Activated CD8-positive, alpha-beta T cell treated with anti-CD3 and anti-CD28 coated beads for 36 hours (primary cell): ENCODE results near the gene BOK. TPM values are rescaled to one million over a fixed set of nuclear protein-coding genes. Genes with fewer than 3 reads are reported as not detected.

ENCODE experiments used
- ATAC-seq: fragments of 200-7000 bp; cut with Tn5 transposase; one replicate; pipeline ENCODE4 v1.10.0; 2021; ENCODE audit warnings: mild to moderate bottlenecking, moderate library complexity
- CTCF ChIA-PET: fragments of 350-600 bp; sonication (Branson Sonifier 250); formaldehyde crosslinking; loops from one replicate; lab custom pipeline; 2021; ENCODE audit warnings: antibody characterized with exemption; lab: Charles Lee
- POLR2A ChIA-PET: fragments of 350-600 bp; sonication (Branson Sonifier 250); formaldehyde crosslinking; loops from one replicate; lab custom pipeline; 2021; ENCODE audit warnings: antibody characterized with exemption; lab: Charles Lee
- DNase-seq: peaks from one replicate; pipeline ENCODE4 v3.0.0-alpha.2; 2020
- H3K27ac Mint-ChIP-seq: one replicate; pipeline ENCODE4 v1.8.0; 2021; ENCODE audit warnings: mild to moderate bottlenecking, mixed read lengths
- H3K27me3 Mint-ChIP-seq: one replicate; pipeline ENCODE4 v1.8.0; 2021; ENCODE audit warnings: mixed read lengths
- H3K36me3 Mint-ChIP-seq: one replicate; pipeline ENCODE4 v1.8.0; 2021; ENCODE audit warnings: low read depth, mixed read lengths
- H3K4me1 Mint-ChIP-seq: one replicate; pipeline ENCODE4 v1.8.0; 2021; ENCODE audit warnings: low read depth, mixed read lengths
- H3K4me3 Mint-ChIP-seq: one replicate; pipeline ENCODE4 v1.8.0; 2021; ENCODE audit warnings: mild to moderate bottlenecking, moderate library complexity, mixed read lengths
- H3K9me3 Mint-ChIP-seq: one replicate; pipeline ENCODE4 v1.8.0; 2021; ENCODE audit warnings: mixed read lengths
- intact Hi-C: fragments of 100-400 bp; cut with micrococcal nuclease; formaldehyde crosslinking; loops from one replicate; pipeline ENCODE4 v1.10.0; 2022
- total RNA-seq, 2 experiments: library from RNA; stranded (reverse); gene quantifications; one replicate each; pipeline ENCODE4 v1.2.3, GENCODE V29; 2021
- TF ChIP-seq, protein P1 (sequence below): fragments of 200-600 bp; IDR thresholded peaks from one replicate; pipeline ENCODE4 v1.8.0; 2022; ENCODE audit warnings: antibody characterized with exemption, mild to moderate bottlenecking

Gene BOK
- total RNA-seq, 2 experiments from 2014 or later = 0.16 to 0.22 TPM

DNA sequence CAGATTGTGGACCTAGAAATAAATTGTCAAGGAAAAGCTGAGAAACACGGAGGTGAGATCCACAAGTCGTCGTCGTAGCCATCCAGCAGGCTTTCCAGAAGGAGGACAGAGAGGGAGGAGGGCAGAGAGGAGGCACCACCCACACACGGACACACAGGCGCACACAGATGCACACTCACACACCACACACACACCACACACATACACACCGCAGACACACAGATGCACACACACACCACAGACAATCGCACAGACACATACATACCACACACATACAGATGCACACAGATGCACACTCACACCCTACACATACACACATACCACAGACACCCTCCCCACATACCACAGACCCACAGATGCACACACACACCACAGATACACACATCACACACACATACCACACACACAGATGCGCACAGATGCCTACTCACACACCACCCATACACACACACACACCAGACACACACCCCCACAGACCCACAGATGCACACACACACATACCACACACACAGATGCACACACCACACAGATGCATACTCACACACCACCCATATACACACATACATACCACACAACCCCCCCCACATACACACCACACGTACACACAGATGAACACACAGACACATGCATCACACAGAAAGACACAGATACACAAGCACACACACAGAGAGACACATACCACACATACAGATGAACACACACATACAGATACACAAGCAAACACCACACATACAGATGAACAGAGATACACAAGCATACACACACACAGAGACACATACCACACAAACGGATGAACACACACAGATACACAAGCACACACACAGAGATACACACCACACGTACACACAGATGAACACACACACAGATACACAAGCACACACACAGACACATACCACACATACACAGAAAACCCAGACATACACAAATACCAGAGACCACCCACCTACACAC, 12.7 kb upstream of the BOK start:
- Mint-ChIP-seq H3K4me3 (no peak overlapping the region), H3K4me1 (no peaks in the 10 kb centered on the region), H3K27me3 (peaks cover 18% of the 10 kb centered on the region), H3K9me3 (no peaks in the 10 kb centered on the region), H3K27ac (no peak overlapping the region), H3K36me3 (no peaks in the 10 kb centered on the region)
- ChIA-PET CTCF (no interaction called here), POLR2A (no interaction called here)
- TF ChIP-seq, protein P1, sequence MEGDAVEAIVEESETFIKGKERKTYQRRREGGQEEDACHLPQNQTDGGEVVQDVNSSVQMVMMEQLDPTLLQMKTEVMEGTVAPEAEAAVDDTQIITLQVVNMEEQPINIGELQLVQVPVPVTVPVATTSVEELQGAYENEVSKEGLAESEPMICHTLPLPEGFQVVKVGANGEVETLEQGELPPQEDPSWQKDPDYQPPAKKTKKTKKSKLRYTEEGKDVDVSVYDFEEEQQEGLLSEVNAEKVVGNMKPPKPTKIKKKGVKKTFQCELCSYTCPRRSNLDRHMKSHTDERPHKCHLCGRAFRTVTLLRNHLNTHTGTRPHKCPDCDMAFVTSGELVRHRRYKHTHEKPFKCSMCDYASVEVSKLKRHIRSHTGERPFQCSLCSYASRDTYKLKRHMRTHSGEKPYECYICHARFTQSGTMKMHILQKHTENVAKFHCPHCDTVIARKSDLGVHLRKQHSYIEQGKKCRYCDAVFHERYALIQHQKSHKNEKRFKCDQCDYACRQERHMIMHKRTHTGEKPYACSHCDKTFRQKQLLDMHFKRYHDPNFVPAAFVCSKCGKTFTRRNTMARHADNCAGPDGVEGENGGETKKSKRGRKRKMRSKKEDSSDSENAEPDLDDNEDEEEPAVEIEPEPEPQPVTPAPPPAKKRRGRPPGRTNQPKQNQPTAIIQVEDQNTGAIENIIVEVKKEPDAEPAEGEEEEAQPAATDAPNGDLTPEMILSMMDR = no peak
- intact Hi-C loops = no loop called here
- ATAC-seq (no peak), DNase-seq (no peak)

- intact Hi-C loops = no loop called here
- ChIA-PET POLR2A (no interaction called here), CTCF (no interaction called here)
- ATAC-seq = no peak
- H3K27me3 Mint-ChIP-seq = peaks cover 25% of the 10 kb centered on the region
- no peaks in the 10 kb centered on the region for H3K9me3 Mint-ChIP-seq
- no peaks in the 10 kb centered on the region for H3K36me3 Mint-ChIP-seq
- TF ChIP-seq, protein P1 = no peak
- no peaks in the 10 kb centered on the region for H3K4me1 Mint-ChIP-seq
- no peak overlapping the region for H3K4me3 Mint-ChIP-seq
- no peak overlapping the region for H3K27ac Mint-ChIP-seq
- DNase-seq = no peak
Observed at GRCh38 chr2:241546771-241547498, 11.6 kb upstream of the BOK start.

GRCh38 chr2:241547781-241548450, 10.6 kb upstream of the BOK start:
- Mint-ChIP-seq H3K9me3 (no peaks in the 10 kb centered on the region), H3K4me3 (no peak overlapping the region), H3K4me1 (no peaks in the 10 kb centered on the region), H3K27ac (no peak overlapping the region), H3K36me3 (no peaks in the 10 kb centered on the region), H3K27me3 (peaks cover 18% of the 10 kb centered on the region)
- CTCF ChIA-PET = no interaction called here
- TF ChIP-seq, protein P1 = no peak
- intact Hi-C loops = no loop called here
- no peak for DNase-seq
- POLR2A ChIA-PET = no interaction called here
- no peak for ATAC-seq

GRCh38 chr2:241548451-241548835, 10.1 kb upstream of the BOK start:
- TF ChIP-seq, protein P1 = no peak
- DNase-seq (no peak), ATAC-seq (no peak)
- no peak overlapping the region for H3K4me3 Mint-ChIP-seq
- H3K9me3 Mint-ChIP-seq = no peaks in the 10 kb centered on the region
- POLR2A ChIA-PET = no interaction called here
- no peak overlapping the region for H3K27ac Mint-ChIP-seq
- no peaks in the 10 kb centered on the region for H3K4me1 Mint-ChIP-seq
- no peaks in the 10 kb centered on the region for H3K36me3 Mint-ChIP-seq
- intact Hi-C loops = no loop called here
- H3K27me3 Mint-ChIP-seq = peaks cover 17% of the 10 kb centered on the region
- CTCF ChIA-PET = no interaction called here
